Chondrocyte (in vitro differentiated cells): ENCODE results near the gene MAGEL2. TPM values are rescaled to one million over a fixed set of nuclear protein-coding genes. Genes with fewer than 3 reads are reported as not detected.

ENCODE experiments used
- DNase-seq: peaks from one replicate; pipeline ENCODE4 v3.0.0; 2021; ENCODE audit warnings: mixed read lengths, low spot score
- H3K27ac Mint-ChIP-seq: one replicate; pipeline ENCODE4 v1.8.0; 2021; ENCODE audit warnings: mild to moderate bottlenecking, moderate library complexity, mixed read lengths; ENCODE audit not compliant: unreplicated experiment
- H3K27me3 Mint-ChIP-seq: 2 replicates; pipeline ENCODE4 v1.8.0; 2021; ENCODE audit warnings: low read depth, mixed read lengths
- H3K36me3 Mint-ChIP-seq: 2 replicates; pipeline ENCODE4 v1.8.0; 2021; ENCODE audit warnings: low read depth, mixed read lengths
- H3K4me1 Mint-ChIP-seq: 2 replicates; pipeline ENCODE4 v1.8.0; 2021; ENCODE audit warnings: low read depth, mild to moderate bottlenecking, mixed read lengths
- H3K4me3 Mint-ChIP-seq: one replicate; pipeline ENCODE4 v1.8.0; 2021; ENCODE audit warnings: mild to moderate bottlenecking, moderate library complexity, mixed read lengths; ENCODE audit not compliant: unreplicated experiment
- H3K9me3 Mint-ChIP-seq: 2 replicates; pipeline ENCODE4 v1.8.0; 2021; ENCODE audit warnings: low read depth, mixed read lengths
- total RNA-seq: library from RNA; stranded (reverse); gene quantifications from 3 replicates; pipeline ENCODE4 v1.2.1, GENCODE V29; 2021
- TF ChIP-seq, protein P1 (sequence below): fragments of 200-600 bp; sonication (generic); IDR thresholded peaks from 2 replicates; pipeline ENCODE4 v1.5.0; 2021; ENCODE audit warnings: antibody characterized with exemption, mild to moderate bottlenecking, moderate library complexity

The MAGEL2 gene
- total RNA-seq, 1 donor from 2014 or later = 6.9 TPM

GRCh38 chr15:23642413-23643044 is 5.1 kb downstream of the MAGEL2 start:
- Mint-ChIP-seq H3K9me3 (peaks cover 3% of the 10 kb centered on the region), H3K27me3 (peaks cover 5% of the 10 kb centered on the region), H3K4me1 (peaks cover 7% of the 10 kb centered on the region), H3K27ac (no peak overlapping the region), H3K4me3 (no peak overlapping the region), H3K36me3 (no peaks in the 10 kb centered on the region)
- TF ChIP-seq, protein P1, sequence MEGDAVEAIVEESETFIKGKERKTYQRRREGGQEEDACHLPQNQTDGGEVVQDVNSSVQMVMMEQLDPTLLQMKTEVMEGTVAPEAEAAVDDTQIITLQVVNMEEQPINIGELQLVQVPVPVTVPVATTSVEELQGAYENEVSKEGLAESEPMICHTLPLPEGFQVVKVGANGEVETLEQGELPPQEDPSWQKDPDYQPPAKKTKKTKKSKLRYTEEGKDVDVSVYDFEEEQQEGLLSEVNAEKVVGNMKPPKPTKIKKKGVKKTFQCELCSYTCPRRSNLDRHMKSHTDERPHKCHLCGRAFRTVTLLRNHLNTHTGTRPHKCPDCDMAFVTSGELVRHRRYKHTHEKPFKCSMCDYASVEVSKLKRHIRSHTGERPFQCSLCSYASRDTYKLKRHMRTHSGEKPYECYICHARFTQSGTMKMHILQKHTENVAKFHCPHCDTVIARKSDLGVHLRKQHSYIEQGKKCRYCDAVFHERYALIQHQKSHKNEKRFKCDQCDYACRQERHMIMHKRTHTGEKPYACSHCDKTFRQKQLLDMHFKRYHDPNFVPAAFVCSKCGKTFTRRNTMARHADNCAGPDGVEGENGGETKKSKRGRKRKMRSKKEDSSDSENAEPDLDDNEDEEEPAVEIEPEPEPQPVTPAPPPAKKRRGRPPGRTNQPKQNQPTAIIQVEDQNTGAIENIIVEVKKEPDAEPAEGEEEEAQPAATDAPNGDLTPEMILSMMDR = peak; percentile 83
- no peak for DNase-seq

GRCh38 chr15:23634181-23634580 is 13.5 kb downstream of the MAGEL2 start:
- Mint-ChIP-seq H3K9me3 (peaks cover 2% of the 10 kb centered on the region), H3K4me1 (peaks cover 1% of the 10 kb centered on the region), H3K27me3 (peaks cover 3% of the 10 kb centered on the region), H3K4me3 (no peak overlapping the region), H3K27ac (no peak overlapping the region), H3K36me3 (no peaks in the 10 kb centered on the region)
- TF ChIP-seq, protein P1 = no peak
- DNase-seq = no peak

DNA sequence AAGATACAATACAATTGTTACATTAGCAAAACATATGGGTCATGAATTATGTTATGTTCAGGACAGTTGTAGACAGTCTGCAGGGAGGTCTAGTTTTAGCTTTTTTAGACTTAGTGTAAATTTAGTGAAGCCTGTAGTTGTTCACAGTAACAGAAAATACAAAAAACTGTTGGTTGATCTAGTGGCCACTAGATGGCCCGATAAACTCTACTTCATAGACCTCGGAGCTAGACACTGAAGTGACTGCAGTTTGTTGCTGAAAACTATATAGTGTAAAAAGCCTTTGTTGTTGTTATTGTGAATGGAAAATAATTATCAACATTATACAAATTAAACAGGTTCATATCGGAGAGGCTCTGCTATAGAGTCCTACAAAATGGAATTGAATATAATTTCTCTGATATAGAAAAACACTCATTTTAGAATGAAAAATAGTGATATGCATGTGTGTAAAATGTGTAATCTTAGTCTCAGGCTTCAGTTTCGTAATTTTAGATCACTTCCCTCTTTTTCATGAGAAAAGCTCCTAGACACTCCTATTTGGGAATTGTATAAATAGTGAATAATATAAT is 18.3 kb downstream of the MAGEL2 start:
- peaks cover 3% of the 10 kb centered on the region for H3K4me1 Mint-ChIP-seq
- no peak overlapping the region for H3K27ac Mint-ChIP-seq
- peaks cover 5% of the 10 kb centered on the region for H3K9me3 Mint-ChIP-seq
- no peak for DNase-seq
- peaks cover 9% of the 10 kb centered on the region for H3K27me3 Mint-ChIP-seq
- no peak overlapping the region for H3K4me3 Mint-ChIP-seq
- TF ChIP-seq, protein P1 = peak; percentile 76
- no peaks in the 10 kb centered on the region for H3K36me3 Mint-ChIP-seq

DNA sequence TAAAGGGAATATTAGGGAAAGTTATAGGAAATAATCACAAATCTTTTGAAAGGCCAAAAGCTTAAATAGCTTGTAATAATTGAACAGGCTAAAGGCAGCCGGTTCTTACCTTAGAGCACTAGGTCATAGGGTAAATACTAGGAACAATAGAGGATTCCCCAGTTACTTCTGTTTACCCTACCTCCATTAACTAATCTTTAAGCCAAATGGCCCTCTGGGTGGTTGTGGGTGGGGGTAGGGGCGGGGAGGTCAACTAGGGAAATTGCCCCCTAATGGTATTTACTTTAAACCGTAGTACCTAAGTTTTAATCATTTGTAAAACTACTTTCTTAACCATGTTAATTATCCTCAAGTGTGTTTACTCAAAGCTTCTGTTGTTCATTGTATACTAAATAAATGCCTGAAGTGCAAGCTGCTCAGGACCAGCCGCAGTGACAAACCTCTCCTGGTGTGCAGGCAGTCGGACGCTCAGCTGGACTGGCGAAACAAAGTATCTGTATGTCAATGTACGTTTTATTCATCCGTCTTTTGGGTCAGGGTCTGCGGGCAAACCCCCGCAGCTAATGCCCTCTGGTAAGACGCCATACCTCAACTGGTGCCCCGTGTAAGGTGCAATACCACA is 18.9 kb downstream of the MAGEL2 start:
- no peak overlapping the region for H3K27ac Mint-ChIP-seq
- no peaks in the 10 kb centered on the region for H3K36me3 Mint-ChIP-seq
- H3K9me3 Mint-ChIP-seq = peaks cover 8% of the 10 kb centered on the region
- H3K27me3 Mint-ChIP-seq = peaks cover 9% of the 10 kb centered on the region
- peaks cover 3% of the 10 kb centered on the region for H3K4me1 Mint-ChIP-seq
- H3K4me3 Mint-ChIP-seq = no peak overlapping the region
- TF ChIP-seq, protein P1 = no peak
- DNase-seq = no peak

DNA sequence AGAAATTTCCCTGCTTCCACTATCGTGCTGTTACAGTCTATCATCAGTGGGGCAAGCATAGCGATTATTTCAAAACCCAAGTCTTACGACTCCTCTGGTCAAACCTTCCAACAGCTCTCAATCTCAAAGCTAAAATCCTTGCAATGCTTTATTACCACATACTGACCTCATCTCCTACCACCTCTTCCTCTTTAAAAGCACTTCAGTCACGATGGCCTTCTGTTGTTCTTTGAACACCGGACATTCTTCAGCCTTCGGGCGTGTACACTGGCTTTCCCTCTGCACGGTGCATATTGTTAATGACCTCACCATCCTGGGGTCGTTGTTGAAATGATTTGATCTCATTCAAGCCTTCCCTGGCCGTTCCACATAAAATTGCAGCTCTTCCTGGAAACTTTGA is 31.1 kb downstream of the MAGEL2 start:
- Mint-ChIP-seq H3K27me3 (no peaks in the 10 kb centered on the region), H3K9me3 (peaks cover 16% of the 10 kb centered on the region), H3K27ac (no peak overlapping the region), H3K36me3 (no peaks in the 10 kb centered on the region), H3K4me1 (no peaks in the 10 kb centered on the region), H3K4me3 (no peak overlapping the region)
- DNase-seq = no peak
- TF ChIP-seq, protein P1 = no peak
